CD4-positive, alpha-beta T cell treated with Interleukin-2 at 100 ng/mL for 4 hours (primary cell): ENCODE results near the gene LHX3.
"Not testable (repeated sequence)": the region's sequence is repeated elsewhere in the genome, so short reads cannot be mapped to it uniquely, and the experiment has no call there.

Experiments
- DNase-seq: peaks from one replicate; pipeline ENCODE4 v3.0.0-alpha.2; 2020; ENCODE audit warnings: low spot score

Gene LHX3

GRCh38 chr9:136153381-136154065 lies 51.4 kb downstream of the LHX3 start:
- no peak for DNase-seq

DNA sequence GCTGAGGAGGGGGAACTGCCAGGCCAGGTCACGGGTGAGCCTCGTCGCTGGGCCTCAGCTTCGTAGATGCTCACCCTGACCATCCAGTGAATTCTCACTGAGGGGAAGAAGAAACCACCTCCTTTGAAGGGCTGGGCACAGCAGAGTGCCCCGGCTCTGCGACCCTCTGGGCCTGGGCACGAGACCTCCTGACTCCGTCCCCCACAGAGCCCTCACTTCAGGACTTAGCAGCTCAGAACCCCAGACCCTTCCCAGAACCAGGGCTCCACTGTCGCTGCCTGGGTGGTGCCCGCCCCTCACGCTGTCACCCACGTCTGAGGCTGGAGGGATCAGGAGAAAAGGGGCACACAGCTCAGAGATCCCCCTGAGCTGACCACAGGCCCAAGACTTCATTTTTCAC lies 52.0 kb downstream of the LHX3 start:
- no peak for DNase-seq

GRCh38 chr9:136152543-136152866 lies 52.4 kb downstream of the LHX3 start:
- DNase-seq: no peak

GRCh38 chr9:136151848-136152542 lies 52.9 kb downstream of the LHX3 start:
- DNase-seq: no peak

DNA sequence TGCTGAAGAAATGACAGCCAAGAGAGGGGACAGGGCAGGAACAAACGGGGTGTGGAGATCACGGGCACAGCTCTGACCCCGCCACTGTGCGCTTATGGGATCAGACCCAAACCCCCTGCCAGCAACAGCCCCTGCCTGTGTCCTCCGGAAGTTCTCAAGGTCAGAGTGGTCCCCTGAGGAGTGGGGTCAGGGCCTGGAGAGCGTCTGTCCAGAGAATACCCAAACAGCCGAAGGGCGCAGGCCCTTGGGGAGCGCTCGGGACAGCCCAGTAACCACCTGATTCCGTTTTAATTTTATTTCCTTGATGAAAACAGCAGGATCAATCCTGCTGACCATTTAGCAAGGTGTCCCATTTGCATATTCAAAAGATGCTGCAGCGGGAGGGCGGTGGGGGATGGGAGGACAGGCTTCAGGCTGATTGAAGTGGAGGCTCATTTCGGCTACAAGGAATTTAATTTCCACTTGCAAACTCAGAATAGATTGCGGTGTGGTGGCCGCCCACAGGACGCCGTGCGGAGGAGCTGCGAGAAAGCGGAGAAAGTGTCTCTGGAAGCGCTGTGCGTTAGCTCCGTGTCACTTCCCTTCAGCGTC lies 53.6 kb downstream of the LHX3 start:
- no peak for DNase-seq

GRCh38 chr9:136150664-136151213 lies 54.2 kb downstream of the LHX3 start:
- DNase-seq: not testable (repeated sequence)

- no peak for DNase-seq
Measured at GRCh38 chr9:136149853-136150252, 55.1 kb downstream of the LHX3 start.

DNA sequence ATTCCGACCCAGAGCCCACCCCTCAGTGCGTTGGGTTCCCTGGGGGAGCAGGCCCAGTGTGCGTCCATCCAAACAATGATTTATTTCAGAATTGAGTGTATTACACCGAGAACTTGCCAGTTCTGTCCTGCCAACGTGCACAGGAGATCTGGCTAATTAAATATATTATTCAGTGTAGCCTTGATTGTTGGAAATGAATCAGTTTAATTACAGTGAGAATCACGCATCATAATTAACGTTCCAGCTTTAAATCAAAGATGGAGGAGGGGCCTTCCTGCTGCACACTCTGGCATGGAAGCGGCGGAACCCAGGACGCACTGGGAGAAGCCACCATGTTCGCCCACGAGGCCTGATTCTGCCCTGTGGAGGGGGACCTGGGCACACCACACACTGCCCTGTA lies 55.6 kb downstream of the LHX3 start:
- no peak for DNase-seq

GRCh38 chr9:136148766-136149165 lies 56.2 kb downstream of the LHX3 start:
- no peak for DNase-seq

GRCh38 chr9:136147890-136148714 lies 56.8 kb downstream of the LHX3 start:
- no peak for DNase-seq

- no peak for DNase-seq
Measured at GRCh38 chr9:136147038-136147889, 57.7 kb downstream of the LHX3 start.
